ENCODE results near the gene CTLA4.

The CTLA4 gene

DNA sequence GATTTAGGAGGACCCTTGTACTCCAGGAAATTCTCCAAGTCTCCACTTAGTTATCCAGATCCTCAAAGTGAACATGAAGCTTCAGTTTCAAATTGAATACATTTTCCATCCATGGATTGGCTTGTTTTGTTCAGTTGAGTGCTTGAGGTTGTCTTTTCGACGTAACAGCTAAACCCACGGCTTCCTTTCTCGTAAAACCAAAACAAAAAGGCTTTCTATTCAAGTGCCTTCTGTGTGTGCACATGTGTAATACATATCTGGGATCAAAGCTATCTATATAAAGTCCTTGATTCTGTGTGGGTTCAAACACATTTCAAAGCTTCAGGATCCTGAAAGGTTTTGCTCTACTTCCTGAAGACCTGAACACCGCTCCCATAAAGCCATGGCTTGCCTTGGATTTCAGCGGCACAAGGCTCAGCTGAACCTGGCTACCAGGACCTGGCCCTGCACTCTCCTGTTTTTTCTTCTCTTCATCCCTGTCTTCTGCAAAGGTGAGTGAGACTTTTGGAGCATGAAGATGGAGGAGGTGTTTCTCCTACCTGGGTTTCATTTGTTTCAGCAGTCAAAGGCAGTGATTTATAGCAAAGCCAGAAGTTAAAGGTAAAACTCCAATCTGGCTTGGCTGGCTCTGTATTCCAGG is at the start of gene CTLA4:
Gene CTLA4 (plus strand): TSS at position 211 of the 640 bp plus-strand sequence. CDS start 172 bp downstream, at position 383.
- TF ChIP-seq, protein P1, sequence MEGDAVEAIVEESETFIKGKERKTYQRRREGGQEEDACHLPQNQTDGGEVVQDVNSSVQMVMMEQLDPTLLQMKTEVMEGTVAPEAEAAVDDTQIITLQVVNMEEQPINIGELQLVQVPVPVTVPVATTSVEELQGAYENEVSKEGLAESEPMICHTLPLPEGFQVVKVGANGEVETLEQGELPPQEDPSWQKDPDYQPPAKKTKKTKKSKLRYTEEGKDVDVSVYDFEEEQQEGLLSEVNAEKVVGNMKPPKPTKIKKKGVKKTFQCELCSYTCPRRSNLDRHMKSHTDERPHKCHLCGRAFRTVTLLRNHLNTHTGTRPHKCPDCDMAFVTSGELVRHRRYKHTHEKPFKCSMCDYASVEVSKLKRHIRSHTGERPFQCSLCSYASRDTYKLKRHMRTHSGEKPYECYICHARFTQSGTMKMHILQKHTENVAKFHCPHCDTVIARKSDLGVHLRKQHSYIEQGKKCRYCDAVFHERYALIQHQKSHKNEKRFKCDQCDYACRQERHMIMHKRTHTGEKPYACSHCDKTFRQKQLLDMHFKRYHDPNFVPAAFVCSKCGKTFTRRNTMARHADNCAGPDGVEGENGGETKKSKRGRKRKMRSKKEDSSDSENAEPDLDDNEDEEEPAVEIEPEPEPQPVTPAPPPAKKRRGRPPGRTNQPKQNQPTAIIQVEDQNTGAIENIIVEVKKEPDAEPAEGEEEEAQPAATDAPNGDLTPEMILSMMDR (IDR thresholded peaks at IDR 0.05; ENCODE audit: insufficient read depth, low read length, poor library complexity, severe bottlenecking), result no peak
- no peak for DNase-seq (ENCODE audit: extremely low read depth, insufficient read length)
- peaks cover 2% of the 10 kb centered on the region; the same call in 1 of the 2 replicates for H3K27me3 ChIP-seq (replicated peaks; ENCODE audit: control insufficient read depth, insufficient read depth, low read length)
- no peaks in the 10 kb centered on the region for H3K36me3 ChIP-seq (ENCODE audit: control insufficient read depth, insufficient read depth, low read length)
- no peak within 1 kb of the TSS for H3K4me3 ChIP-seq (replicated peaks; ENCODE audit: low read depth, low read length)

DNA sequence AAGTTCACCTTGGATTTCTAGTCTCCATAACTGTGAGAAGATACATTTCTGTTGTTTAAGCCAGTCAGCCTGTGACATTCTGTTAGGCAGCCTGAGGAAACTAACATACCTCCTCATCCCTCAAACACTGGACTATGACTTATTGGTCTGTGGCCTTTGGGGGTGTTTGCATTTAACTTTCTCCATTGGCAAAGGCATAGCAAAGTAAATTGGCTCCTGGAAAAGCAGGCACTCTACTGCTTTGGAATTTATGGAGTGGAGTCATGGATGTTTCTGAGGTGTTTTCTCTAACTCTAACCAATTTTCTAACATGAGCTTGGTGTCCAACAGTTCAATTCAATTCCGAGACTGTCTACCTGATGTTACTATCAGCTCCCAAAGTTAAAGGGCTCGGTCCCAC is 48.9 kb upstream of the CTLA4 start:
- H3K36me3 ChIP-seq (ENCODE audit: control insufficient read depth, insufficient read depth, low read length), result no peaks in the 10 kb centered on the region
- DNase-seq (ENCODE audit: extremely low read depth, insufficient read length), result no peak
- H3K4me3 ChIP-seq (replicated peaks; ENCODE audit: low read depth, low read length), result no peak overlapping the region
- TF ChIP-seq, protein P1 (IDR thresholded peaks at IDR 0.05; ENCODE audit: insufficient read depth, low read length, poor library complexity, severe bottlenecking), result no peak
- peaks cover 3% of the 10 kb centered on the region for H3K27me3 ChIP-seq (replicated peaks; ENCODE audit: control insufficient read depth, insufficient read depth, low read length)

DNA sequence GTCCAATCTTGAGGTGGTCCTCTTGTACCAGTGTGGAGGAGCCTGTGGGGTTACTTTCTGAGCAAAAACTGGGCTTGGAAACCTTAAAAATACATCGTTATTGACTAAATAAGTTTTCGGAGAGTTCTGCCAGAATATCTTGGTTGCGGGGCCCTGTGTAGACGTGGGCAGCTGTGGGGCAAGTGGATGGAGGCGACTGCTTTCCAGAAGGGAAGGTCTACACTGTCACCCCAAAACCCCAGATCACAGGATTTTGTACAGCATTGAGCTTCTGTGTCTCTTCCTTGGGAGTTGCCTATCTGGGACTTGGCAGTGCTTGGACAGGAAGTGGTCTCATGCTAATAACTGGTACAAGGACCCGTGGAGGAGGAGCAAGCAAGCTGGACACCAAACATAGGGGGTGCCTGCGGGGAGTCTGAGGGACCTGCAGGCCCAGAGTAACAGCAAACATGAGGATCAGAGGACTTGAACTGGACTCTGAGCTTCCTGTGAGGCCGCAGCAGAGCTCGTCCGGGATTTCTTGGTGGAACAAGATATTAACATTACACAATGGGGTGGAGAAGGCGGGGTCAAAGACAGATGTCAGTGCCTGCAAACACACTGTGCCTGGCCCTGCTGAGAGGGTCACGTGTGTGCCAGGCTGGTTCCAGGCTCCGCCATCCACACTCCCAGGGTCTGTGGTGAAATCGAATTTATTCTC is 48.0 kb upstream of the CTLA4 start:
- H3K36me3 ChIP-seq (ENCODE audit: control insufficient read depth, insufficient read depth, low read length), result no peaks in the 10 kb centered on the region
- H3K27me3 ChIP-seq (replicated peaks; ENCODE audit: control insufficient read depth, insufficient read depth, low read length), result peaks cover 4% of the 10 kb centered on the region
- TF ChIP-seq, protein P1 (IDR thresholded peaks at IDR 0.05; ENCODE audit: insufficient read depth, low read length, poor library complexity, severe bottlenecking), result no peak
- DNase-seq (ENCODE audit: extremely low read depth, insufficient read length), result no peak
- H3K4me3 ChIP-seq (replicated peaks; ENCODE audit: low read depth, low read length), result no peak overlapping the region

DNA sequence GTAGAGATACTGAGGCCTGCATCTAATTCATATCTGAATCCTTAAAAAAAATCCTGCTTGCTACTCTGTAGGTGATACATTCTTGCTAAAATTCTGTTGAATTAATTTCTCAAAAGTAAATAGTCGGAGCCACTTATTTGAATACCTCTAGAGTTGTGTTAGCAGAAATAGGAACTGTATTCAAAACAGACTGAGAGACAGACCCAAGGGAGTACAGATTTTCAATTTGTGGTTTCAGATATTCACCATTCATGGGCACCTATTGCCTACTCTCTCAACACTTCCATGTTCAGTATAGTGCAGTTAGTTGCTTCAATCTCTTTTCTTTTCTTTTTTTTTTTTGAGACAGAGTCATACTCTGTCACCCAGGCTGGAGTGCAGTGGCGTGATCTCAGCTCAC is 46.6 kb upstream of the CTLA4 start:
- Histone ChIP-seq H3K4me3 (replicated peaks; ENCODE audit: low read depth, low read length) (no peak overlapping the region), H3K27me3 (replicated peaks; ENCODE audit: control insufficient read depth, insufficient read depth, low read length) (peaks cover 4% of the 10 kb centered on the region), H3K36me3 (ENCODE audit: control insufficient read depth, insufficient read depth, low read length) (no peaks in the 10 kb centered on the region)
- DNase-seq (ENCODE audit: extremely low read depth, insufficient read length), result no peak
- TF ChIP-seq, protein P1 (IDR thresholded peaks at IDR 0.05; ENCODE audit: insufficient read depth, low read length, poor library complexity, severe bottlenecking), result no peak

DNA sequence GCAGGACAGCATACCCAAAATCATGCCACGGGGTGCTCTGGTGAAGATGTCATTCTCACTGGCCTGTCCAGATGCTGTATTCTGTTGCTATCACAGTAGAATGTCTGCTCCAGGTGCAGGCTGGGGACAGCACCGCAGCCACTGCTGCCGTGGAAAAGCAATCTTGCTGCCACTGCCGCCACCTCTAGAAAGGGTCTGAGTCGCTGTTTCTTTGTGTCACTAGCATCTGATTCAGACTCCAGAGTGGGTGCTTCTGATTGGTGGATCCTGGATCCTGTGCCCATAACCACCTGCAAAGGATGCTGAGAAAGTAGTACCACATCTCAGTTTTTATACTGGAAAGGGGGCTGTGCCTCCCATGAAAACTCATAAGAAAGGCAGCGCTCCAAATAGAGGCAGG is 45.3 kb upstream of the CTLA4 start:
- no peak for DNase-seq (ENCODE audit: extremely low read depth, insufficient read length)
- Histone ChIP-seq H3K36me3 (ENCODE audit: control insufficient read depth, insufficient read depth, low read length) (no peaks in the 10 kb centered on the region), H3K4me3 (replicated peaks; ENCODE audit: low read depth, low read length) (no peak overlapping the region), H3K27me3 (replicated peaks; ENCODE audit: control insufficient read depth, insufficient read depth, low read length) (peaks cover 2% of the 10 kb centered on the region)
- TF ChIP-seq, protein P1 (IDR thresholded peaks at IDR 0.05; ENCODE audit: insufficient read depth, low read length, poor library complexity, severe bottlenecking), result no peak
